Right lung (tissue), 10 donors: ENCODE measurements around the gene EPHA8. TPM values are rescaled to one million over a fixed set of nuclear protein-coding genes. Genes with fewer than 3 reads are reported as not detected.
A peak's percentile ranks its signal among the peaks of the same experiment; 100 is the strongest.

ENCODE experiments used
- DNase-seq, 2 donors: peaks; one replicate each; pipeline ENCODE4 v3.0.0-alpha.2; 2013
- long read RNA-seq, 8 donors: transcript quantifications; one replicate each; lab custom pipeline, GENCODE V29; 2026
- polyA plus RNA-seq, 5 donors: library from polyadenylated mRNA; unstranded; fragments of 120-200 nt; gene quantifications; one replicate each; pipeline versions ENCODE4 v1.2.1 to v1.2.3, GENCODE V29; 2013; ENCODE audit warnings: inconsistent platforms in 1 of 5, low replicate concordance in 1 of 5; ENCODE audit not compliant: insufficient read length in 5 of 5, insufficient read depth in 1 of 5

The EPHA8 gene
- under 1 TPM in 1 of 5 donors, not detected in 4; 0.23 TPM for polyA plus RNA-seq
- long read RNA-seq, donor 1, result 0 reads
- long read RNA-seq, donor 2, result 0 reads
- long read RNA-seq, donor 3, result 0 reads
- long read RNA-seq, donor 4, result 0 reads
- long read RNA-seq, donor 5, result 0 reads
- long read RNA-seq, donor 6, result 0 reads
- long read RNA-seq, donor 7, result 0 reads
- long read RNA-seq, donor 8, result 0 reads

- DNase-seq, result no peak
Measured at GRCh38 chr1:22562584-22563583, at the start of gene EPHA8. Gene EPHA8, plus strand, starts transcription at chr1:22563489. Its CDS starts 147 bp downstream, at chr1:22563636.

- DNase-seq, result no peak
Measured at GRCh38 chr1:22516906-22517571, 46.2 kb upstream of the EPHA8 start.

- no peak for DNase-seq
Measured at GRCh38 chr1:22517956-22518355, 45.3 kb upstream of the EPHA8 start.

GRCh38 chr1:22518379-22518778, 44.9 kb upstream of the EPHA8 start:
- no peak for DNase-seq

GRCh38 chr1:22520871-22521270, 42.4 kb upstream of the EPHA8 start:
- no peak for DNase-seq

GRCh38 chr1:22521692-22522091, 41.6 kb upstream of the EPHA8 start:
- no peak for DNase-seq

- no peak for DNase-seq
Measured at GRCh38 chr1:22522221-22522743, 41.0 kb upstream of the EPHA8 start.

- DNase-seq, result no peak
Measured at GRCh38 chr1:22524481-22524880, 38.8 kb upstream of the EPHA8 start.

- no peak for DNase-seq
Measured at GRCh38 chr1:22525211-22525610, 38.1 kb upstream of the EPHA8 start.

GRCh38 chr1:22525646-22526045, 37.6 kb upstream of the EPHA8 start:
- DNase-seq, result no peak

- no peak for DNase-seq
Measured at GRCh38 chr1:22526098-22526497, 37.2 kb upstream of the EPHA8 start.

GRCh38 chr1:22526677-22527076, 36.6 kb upstream of the EPHA8 start:
- DNase-seq, result no peak

- no peak for DNase-seq
Measured at GRCh38 chr1:22527122-22527521, 36.2 kb upstream of the EPHA8 start.

GRCh38 chr1:22527555-22528296, 35.6 kb upstream of the EPHA8 start:
- DNase-seq, result no peak

GRCh38 chr1:22528451-22528850, 34.8 kb upstream of the EPHA8 start:
- DNase-seq, result no peak

GRCh38 chr1:22529901-22530621, 33.2 kb upstream of the EPHA8 start:
- DNase-seq, result peak; percentile 83 to 90

GRCh38 chr1:22530715-22531114, 32.6 kb upstream of the EPHA8 start:
- no peak for DNase-seq

GRCh38 chr1:22531251-22531650, 32.0 kb upstream of the EPHA8 start:
- peak; percentile 31 to 35 for DNase-seq

- no peak for DNase-seq
Measured at GRCh38 chr1:22533244-22533895, 29.9 kb upstream of the EPHA8 start.

- DNase-seq, result no peak
Measured at GRCh38 chr1:22534951-22535350, 28.3 kb upstream of the EPHA8 start.
